T-cell (primary cell): ENCODE data around the gene SLC1A5. TPM values are rescaled to one million over a fixed set of nuclear protein-coding genes. Genes with fewer than 3 reads are reported as not detected.
"Not testable (repeated sequence)": the region's sequence is repeated elsewhere in the genome, so short reads cannot be mapped to it uniquely, and the experiment has no call there.

Experiments
- ATAC-seq, 4 experiments: fragments of 200-7000 bp in 3 of 4; fragments of 150-1000 bp in 1 of 4; cut with Tn5 transposase; replicated peaks in 1 of 4; 1 replicate in 3 of 4; 2 replicates in 1 of 4; pipeline ENCODE4 v1.10.0; 2021; ENCODE audit warnings: moderate library complexity in 3 of 4, mild to moderate bottlenecking in 2 of 4, moderate number of reproducible peaks in 1 of 4
- CTCF ChIA-PET, 2 donors: fragments of 300-600 bp; sonication (Branson Sonifier 250); formaldehyde crosslinking; loops; one replicate each; lab custom pipeline; 2022; ENCODE audit warnings: antibody characterized with exemption in 2 of 2; lab: Charles Lee
- POLR2A ChIA-PET, 2 donors: fragments of 300-600 bp; sonication (Branson Sonifier 250); formaldehyde crosslinking; loops; one replicate each; lab custom pipeline; 2022; ENCODE audit warnings: antibody characterized with exemption in 2 of 2; lab: Charles Lee
- DNase-seq, 35 experiments: peaks; one replicate each; pipeline versions ENCODE4 v3.0.0 to v3.0.0-alpha.2; 2013 to 2023
- H3K27ac ChIP-seq: one replicate; pipeline ENCODE4 v1.5.1; 2013; ENCODE audit warnings: low read length
- H3K27me3 ChIP-seq, 2 experiments: replicated peaks in 1 of 2; 1 replicate in 1 of 2; 2 replicates in 1 of 2; pipeline versions ENCODE4 v1.6.1 to v1.7.0; 2013; ENCODE audit warnings: low read length in 1 of 2, mixed read lengths in 1 of 2; ENCODE audit not compliant: control insufficient read depth in 2 of 2, insufficient read depth in 2 of 2; ENCODE audit errors: extremely low read depth in 1 of 2
- H3K36me3 ChIP-seq, 2 donors: 1 replicate in 1 of 2; 2 replicates in 1 of 2; pipeline versions ENCODE4 v1.6.1 to v1.7.0; 2013; ENCODE audit warnings: low read length in 1 of 2; ENCODE audit not compliant: control insufficient read depth in 2 of 2, insufficient read depth in 1 of 2; ENCODE audit errors: extremely low read depth in 1 of 2
- H3K4me1 ChIP-seq, 2 experiments: 1 replicate in 1 of 2; 2 replicates in 1 of 2; pipeline versions ENCODE4 v1.6.1 to v1.7.0; 2013; ENCODE audit warnings: low read length in 2 of 2, mixed read lengths in 1 of 2; ENCODE audit not compliant: insufficient read depth in 2 of 2, control insufficient read depth in 1 of 2; ENCODE audit errors: extremely low read depth in 1 of 2
- H3K4me3 ChIP-seq, 2 donors: 1 replicate in 1 of 2; 2 replicates in 1 of 2; pipeline versions ENCODE4 v1.5.1 to v1.7.0; 2013; ENCODE audit warnings: mild to moderate bottlenecking in 2 of 2, low read length in 1 of 2, moderate library complexity in 1 of 2; ENCODE audit not compliant: control insufficient read depth in 1 of 2; ENCODE audit errors: extremely low read depth in 1 of 2
- H3K9me3 ChIP-seq: 2 replicates; pipeline ENCODE4 v1.7.0; 2013
- H3K27ac Mint-ChIP-seq, 2 donors: one replicate each; pipeline ENCODE4 v1.8.0; 2020 to 2021; ENCODE audit warnings: mild to moderate bottlenecking in 2 of 2, mixed read lengths in 2 of 2
- H3K27me3 Mint-ChIP-seq, 2 donors: one replicate each; pipeline ENCODE4 v1.8.0; 2021 to 2022; ENCODE audit warnings: mixed read lengths in 2 of 2
- H3K36me3 Mint-ChIP-seq: one replicate; pipeline ENCODE4 v1.8.0; 2021; ENCODE audit warnings: mixed read lengths
- H3K4me1 Mint-ChIP-seq, 3 donors: one replicate each; pipeline ENCODE4 v1.8.0; 2020 to 2022; ENCODE audit warnings: mixed read lengths in 3 of 3, mild to moderate bottlenecking in 1 of 3
- H3K4me3 Mint-ChIP-seq, 3 donors: one replicate each; pipeline ENCODE4 v1.8.0; 2020 to 2022; ENCODE audit warnings: mild to moderate bottlenecking in 3 of 3, mixed read lengths in 3 of 3, moderate library complexity in 3 of 3
- H3K9me3 Mint-ChIP-seq, 3 donors: one replicate each; pipeline ENCODE4 v1.8.0; 2020 to 2022; ENCODE audit warnings: mixed read lengths in 3 of 3
- WGBS: methylation state at CpG from one replicate; pipeline ENCODE4 v1.1.5; 2013; ENCODE audit warnings: missing lambda C conversion rate; ENCODE audit not compliant: insufficient coverage; 5-methylcytosine and 5-hydroxymethylcytosine counted together
- total RNA-seq, 35 experiments: library from RNA in 6 of 35; stranded (reverse) in 6 of 35; fragments of 120-200 nt in 1 of 35; gene quantifications; one replicate each; pipeline versions ENCODE4 v1.2.1 to v1.2.4 and lab custom pipeline; 2013 to 2026

Gene SLC1A5
- total RNA-seq, 5 donors from 2014 or later (not counting 1 experiment from before 2014, with no cell fraction given): 7.6 to 50.5 (median 47.7) TPM

GRCh38 chr19:46776927-46777911, 11.2 kb downstream of the SLC1A5 start:
- Histone ChIP-seq H3K4me3 (no peak overlapping the region), H3K9me3 (no peaks in the 10 kb centered on the region), H3K4me1 (peaks cover 0 to 9% of the 10 kb centered on the region in 2 experiments), H3K27me3 (no peaks in the 10 kb centered on the region), H3K36me3 (peaks cover 9 to 53% of the 10 kb centered on the region in 2 donors), H3K27ac (no peak overlapping the region)
- no peak for ATAC-seq
- H3K27ac Mint-ChIP-seq: no peak overlapping the region
- H3K4me3 Mint-ChIP-seq: no peak overlapping the region
- no peak for DNase-seq
- peaks cover 3 to 7% (median 5%) of the 10 kb centered on the region in 3 donors for H3K4me1 Mint-ChIP-seq
- 95% methylated on average over 21 of the region's 33 CpGs for WGBS
- POLR2A ChIA-PET: no interaction called here
- CTCF ChIA-PET: no interaction called here
- H3K27me3 Mint-ChIP-seq: no peaks in the 10 kb centered on the region
- peaks cover 25% of the 10 kb centered on the region for H3K36me3 Mint-ChIP-seq
- no peaks in the 10 kb centered on the region for H3K9me3 Mint-ChIP-seq

- WGBS: no CpG with 5 or more reads among the region's 11 CpGs
- ChIA-PET CTCF (interaction anchor here in 1 of 2 donors (0.6 to 0.7 kb wide), 3 partner anchors 11 to 74 kb away, joined by 3 to 5 read pairs (median 5); no protein-coding TSS in a partner anchor), POLR2A (no interaction called here)
Measured at GRCh38 chr19:46775642-46776258, 12.6 kb downstream of the SLC1A5 start.

GRCh38 chr19:46773018-46773399, 15.4 kb downstream of the SLC1A5 start:
- peaks cover 22% of the 10 kb centered on the region for H3K36me3 Mint-ChIP-seq

More at GRCh38 chr19:46775642-46776258, 12.6 kb downstream of the SLC1A5 start:
- H3K27me3 ChIP-seq: no peaks in the 10 kb centered on the region
- DNase-seq (no peak), ATAC-seq (no peak)
- no peak overlapping the region for H3K27ac ChIP-seq
- Mint-ChIP-seq H3K27me3 (no peaks in the 10 kb centered on the region), H3K9me3 (no peaks in the 10 kb centered on the region), H3K4me1 (peaks cover 3 to 7% (median 5%) of the 10 kb centered on the region in 3 donors), H3K4me3 (no peak overlapping the region), H3K27ac (no peak overlapping the region), H3K36me3 (peaks cover 22% of the 10 kb centered on the region)
- no peak overlapping the region for H3K4me3 ChIP-seq
- no peaks in the 10 kb centered on the region for H3K9me3 ChIP-seq
- peaks cover 9 to 41% of the 10 kb centered on the region in 2 donors for H3K36me3 ChIP-seq
- peaks cover 0 to 9% of the 10 kb centered on the region in 2 experiments for H3K4me1 ChIP-seq

GRCh38 chr19:46772170-46773017, 16.0 kb downstream of the SLC1A5 start:
- ATAC-seq (no peak), DNase-seq (no peak)
- no peak overlapping the region for H3K27ac Mint-ChIP-seq
- Histone ChIP-seq H3K36me3 (peaks cover 9 to 27% of the 10 kb centered on the region in 2 donors), H3K9me3 (no peaks in the 10 kb centered on the region), H3K27ac (no peak overlapping the region), H3K4me3 (no peak overlapping the region), H3K4me1 (no peaks in the 10 kb centered on the region), H3K27me3 (no peaks in the 10 kb centered on the region)
- H3K4me1 Mint-ChIP-seq: no peaks in the 10 kb centered on the region
- peaks cover 22% of the 10 kb centered on the region for H3K36me3 Mint-ChIP-seq
- no peak overlapping the region for H3K4me3 Mint-ChIP-seq
- H3K9me3 Mint-ChIP-seq: no peaks in the 10 kb centered on the region
- CTCF ChIA-PET: interaction anchor here (0.6 to 0.9 kb wide), 2 partner anchors 18 to 68 kb away, joined by 3 to 8 read pairs; no protein-coding TSS in a partner anchor
- POLR2A ChIA-PET: no interaction called here
- H3K27me3 Mint-ChIP-seq: no peaks in the 10 kb centered on the region
- WGBS: 100% methylated on average over 1 of the region's 12 CpGs

More at GRCh38 chr19:46773018-46773399, 15.4 kb downstream of the SLC1A5 start:
- H3K4me3 ChIP-seq: no peak overlapping the region
- Mint-ChIP-seq H3K4me1 (peaks cover 0 to 4% (median 0%) of the 10 kb centered on the region in 3 donors), H3K27ac (no peak overlapping the region), H3K9me3 (no peaks in the 10 kb centered on the region), H3K27me3 (no peaks in the 10 kb centered on the region), H3K4me3 (no peak overlapping the region)
- ChIA-PET POLR2A (no interaction called here), CTCF (no interaction called here)
- H3K9me3 ChIP-seq: no peaks in the 10 kb centered on the region
- no peaks in the 10 kb centered on the region for H3K27me3 ChIP-seq
- H3K27ac ChIP-seq: no peak overlapping the region
- H3K36me3 ChIP-seq: peaks cover 9 to 31% of the 10 kb centered on the region in 2 donors
- no peak for ATAC-seq
- no peak for DNase-seq
- no peaks in the 10 kb centered on the region for H3K4me1 ChIP-seq
- WGBS: no CpG with 5 or more reads among the region's 7 CpGs

GRCh38 chr19:46768746-46769145, 19.6 kb downstream of the SLC1A5 start:
- H3K27ac ChIP-seq, H3K27me3 Mint-ChIP-seq, H3K4me3 Mint-ChIP-seq, ATAC-seq, POLR2A ChIA-PET, H3K4me1 ChIP-seq, H3K4me1 Mint-ChIP-seq, H3K9me3 ChIP-seq, H3K9me3 Mint-ChIP-seq, H3K36me3 Mint-ChIP-seq, H3K4me3 ChIP-seq, H3K36me3 ChIP-seq, CTCF ChIA-PET, H3K27me3 ChIP-seq, DNase-seq, H3K27ac Mint-ChIP-seq: not testable (repeated sequence)
- 100% methylated on average over 1 of the region's 4 CpGs for WGBS
